ENCODE measurements around the gene APAF1. TPM values are rescaled to one million over a fixed set of nuclear protein-coding genes. Genes with fewer than 3 reads are reported as not detected.

APAF1 gene
- total and polyA plus RNA-seq, 12 donors: 2.0 to 9.9 (median 4.0) TPM

DNA sequence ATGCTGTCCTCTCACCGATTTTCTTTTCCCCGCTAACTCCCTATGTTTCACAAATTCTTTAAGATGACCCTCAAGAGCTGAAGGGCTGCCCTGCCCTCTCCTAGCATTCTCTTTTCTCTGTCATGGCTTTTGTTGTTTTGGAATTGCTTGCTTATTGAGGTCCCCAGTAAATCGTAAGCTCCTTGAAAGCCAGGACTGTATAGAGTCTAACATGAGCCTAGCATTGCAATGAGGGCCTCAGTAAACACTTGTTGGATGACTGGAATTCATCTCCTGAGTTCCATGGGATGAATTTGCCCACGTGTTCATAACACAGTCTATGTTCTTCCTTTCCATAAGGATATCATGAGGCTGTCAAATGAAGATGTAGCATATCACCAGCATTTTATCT lies 92.2 kb downstream of the APAF1 start:
- ATAC-seq (no peak), DNase-seq (no peak)
- H3K27ac ChIP-seq: no peak overlapping the region
- intact Hi-C loops (cut with DNase I): no loop called here
- 83 to 86% methylated on average over 4 of the region's 4 CpGs for WGBS, 2 donors
- H3K36me3 ChIP-seq: peaks cover 0 to 45% (median 7%) of the 10 kb centered on the region in 9 donors
- H3K9me3 ChIP-seq: peaks cover 0 to 8% (median 0%) of the 10 kb centered on the region in 11 donors
- H3K4me3 ChIP-seq: no peak overlapping the region
- H3K27me3 ChIP-seq: peaks cover 0 to 4% (median 0%) of the 10 kb centered on the region in 7 donors
- TF ChIP-seq, protein P1, sequence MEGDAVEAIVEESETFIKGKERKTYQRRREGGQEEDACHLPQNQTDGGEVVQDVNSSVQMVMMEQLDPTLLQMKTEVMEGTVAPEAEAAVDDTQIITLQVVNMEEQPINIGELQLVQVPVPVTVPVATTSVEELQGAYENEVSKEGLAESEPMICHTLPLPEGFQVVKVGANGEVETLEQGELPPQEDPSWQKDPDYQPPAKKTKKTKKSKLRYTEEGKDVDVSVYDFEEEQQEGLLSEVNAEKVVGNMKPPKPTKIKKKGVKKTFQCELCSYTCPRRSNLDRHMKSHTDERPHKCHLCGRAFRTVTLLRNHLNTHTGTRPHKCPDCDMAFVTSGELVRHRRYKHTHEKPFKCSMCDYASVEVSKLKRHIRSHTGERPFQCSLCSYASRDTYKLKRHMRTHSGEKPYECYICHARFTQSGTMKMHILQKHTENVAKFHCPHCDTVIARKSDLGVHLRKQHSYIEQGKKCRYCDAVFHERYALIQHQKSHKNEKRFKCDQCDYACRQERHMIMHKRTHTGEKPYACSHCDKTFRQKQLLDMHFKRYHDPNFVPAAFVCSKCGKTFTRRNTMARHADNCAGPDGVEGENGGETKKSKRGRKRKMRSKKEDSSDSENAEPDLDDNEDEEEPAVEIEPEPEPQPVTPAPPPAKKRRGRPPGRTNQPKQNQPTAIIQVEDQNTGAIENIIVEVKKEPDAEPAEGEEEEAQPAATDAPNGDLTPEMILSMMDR (IDR thresholded peaks at IDR 0.05): no peak
- no peaks in the 10 kb centered on the region for H3K4me1 ChIP-seq

DNA sequence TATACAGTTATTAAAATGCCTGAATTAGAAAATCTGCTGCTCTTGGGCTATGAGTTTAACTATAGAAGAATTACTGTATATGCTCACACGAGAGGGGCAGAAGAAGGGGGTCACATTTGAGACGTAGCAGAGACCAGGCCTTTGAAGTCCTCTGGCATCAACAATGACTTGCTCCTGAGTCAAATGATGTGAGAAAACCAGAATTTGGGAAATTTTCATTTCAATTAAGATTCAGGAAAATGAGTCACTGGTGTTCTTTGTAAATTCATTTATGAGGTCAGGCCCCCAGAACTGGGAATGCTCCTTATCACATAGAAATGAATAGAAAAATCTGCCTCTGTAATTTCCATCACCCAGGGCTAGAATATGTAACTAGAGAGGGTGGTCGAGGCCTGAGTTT lies 92.9 kb downstream of the APAF1 start:
- H3K36me3 ChIP-seq: peaks cover 0 to 38% (median 5%) of the 10 kb centered on the region in 9 donors
- peaks cover 0 to 8% (median 0%) of the 10 kb centered on the region in 11 donors for H3K9me3 ChIP-seq
- H3K4me1 ChIP-seq: no peaks in the 10 kb centered on the region
- no peak overlapping the region for H3K27ac ChIP-seq
- DNase-seq (no peak), ATAC-seq (no peak)
- H3K27me3 ChIP-seq: peaks cover 0 to 7% (median 2%) of the 10 kb centered on the region in 7 donors
- TF ChIP-seq, protein P1 (IDR thresholded peaks at IDR 0.05): no peak
- 82 to 90% methylated on average over 3 of the region's 3 CpGs for WGBS, 2 donors
- H3K4me3 ChIP-seq: no peak overlapping the region
- intact Hi-C loops (cut with DNase I): no loop called here

DNA sequence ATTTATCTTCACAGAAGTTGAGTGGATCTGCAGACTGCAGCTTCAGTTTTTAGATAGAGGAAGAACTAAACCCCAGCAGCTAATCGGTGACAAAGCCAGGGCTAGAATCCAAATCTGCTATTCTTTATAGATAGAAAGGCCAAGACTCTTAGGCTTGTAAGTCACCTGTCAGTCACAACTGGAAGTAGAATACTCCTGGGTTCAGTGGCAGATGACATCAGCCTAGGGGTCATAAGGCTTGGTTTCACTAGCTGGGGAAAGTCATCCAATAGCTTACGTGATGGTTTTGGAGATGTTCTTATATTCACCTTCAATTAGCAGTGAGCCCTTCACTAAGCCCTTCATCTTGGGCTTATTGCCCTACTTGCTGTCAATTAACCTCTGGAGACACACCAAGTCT lies 93.4 kb downstream of the APAF1 start:
- Histone ChIP-seq H3K36me3 (peaks cover 0 to 33% (median 5%) of the 10 kb centered on the region in 9 donors), H3K9me3 (peaks cover 0 to 8% (median 0%) of the 10 kb centered on the region in 11 donors), H3K4me3 (no peak overlapping the region), H3K27me3 (peaks cover 0 to 10% (median 2%) of the 10 kb centered on the region in 7 donors), H3K27ac (no peak overlapping the region), H3K4me1 (no peaks in the 10 kb centered on the region)
- no peak for DNase-seq
- TF ChIP-seq, protein P1 (IDR thresholded peaks at IDR 0.05): no peak
- ATAC-seq: no peak
- intact Hi-C loops (cut with DNase I): no loop called here
- WGBS, 2 donors: 77 to 80% methylated on average over 2 of the region's 2 CpGs

DNA sequence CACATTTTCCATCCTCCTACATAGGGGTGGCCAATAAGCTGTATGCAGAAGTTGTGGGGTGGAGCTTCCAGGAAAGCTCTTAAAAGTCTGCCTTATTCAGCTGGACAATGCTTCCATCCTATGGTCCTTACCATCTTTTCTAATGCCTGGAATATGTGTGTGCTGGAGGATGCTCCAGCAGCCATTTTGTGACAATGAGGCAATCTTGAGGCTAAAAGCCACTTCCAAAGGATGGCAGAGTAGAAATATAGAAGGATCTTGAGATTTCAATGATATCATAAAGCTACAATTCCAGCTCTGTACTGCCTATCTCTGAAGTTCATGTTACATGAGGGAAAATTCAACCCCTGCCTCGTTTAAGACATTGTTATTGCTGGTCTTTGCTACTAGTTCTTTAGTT lies 95.7 kb downstream of the APAF1 start:
- no peak for ATAC-seq
- TF ChIP-seq, protein P1 (IDR thresholded peaks at IDR 0.05): no peak
- Histone ChIP-seq H3K4me1 (peaks cover 0 to 10% (median 2%) of the 10 kb centered on the region in 9 donors), H3K36me3 (peaks cover 0 to 11% (median 0%) of the 10 kb centered on the region in 9 donors), H3K27me3 (peaks cover 0 to 30% (median 9%) of the 10 kb centered on the region in 7 donors), H3K4me3 (no peak overlapping the region), H3K27ac (no peak overlapping the region), H3K9me3 (peaks cover 0 to 8% (median 0%) of the 10 kb centered on the region in 11 donors)
- intact Hi-C loops (cut with DNase I): no loop called here
- DNase-seq: no peak
- WGBS, 2 donors: 84 to 87% methylated on average over 1 of the region's 1 CpG
